ENCODE measurements around the gene ELL. TPM values are rescaled to one million over a fixed set of nuclear protein-coding genes. Genes with fewer than 3 reads are reported as not detected.
A peak's percentile ranks its signal among the peaks of the same experiment; 100 is the strongest.

The ELL gene
- total RNA-seq, 1 donor from 2014 or later, result 30.5 TPM

GRCh38 chr19:18399008-18399407 is 122.9 kb downstream of the ELL start:
- Histone ChIP-seq H3K4me3 (no peak overlapping the region), H3K36me3 (no peaks in the 10 kb centered on the region), H3K27me3 (peaks cover 4% of the 10 kb centered on the region), H3K27ac (no peak overlapping the region), H3K4me1 (no peaks in the 10 kb centered on the region), H3K9me3 (no peaks in the 10 kb centered on the region)
- no peak for DNase-seq (ENCODE audit: low spot score in 2 of 2)
- intact Hi-C loops (cut with DNase I), result no loop called here
- TF ChIP-seq CTCF (IDR thresholded peaks at IDR 0.05), result no peak

GRCh38 chr19:18397242-18398202 is 124.3 kb downstream of the ELL start, which contains the start of gene LRRC25:
LRRC25 (minus strand) TSS chr19:18397622; CDS start chr19:18396963, 659 bp downstream.
- peak in 1 of 2 donors; percentile 78 for DNase-seq (ENCODE audit: low spot score in 2 of 2)
- H3K27me3 ChIP-seq, result peaks cover 4% of the 10 kb centered on the region
- H3K36me3 ChIP-seq, result no peaks in the 10 kb centered on the region
- H3K4me1 ChIP-seq, result no peaks in the 10 kb centered on the region
- TF ChIP-seq CTCF (IDR thresholded peaks at IDR 0.05), result no peak
- no peaks in the 10 kb centered on the region for H3K9me3 ChIP-seq
- peak within 1 kb of the TSS in 1 of 2 donors; percentile 40 for H3K4me3 ChIP-seq
- intact Hi-C loops (cut with DNase I), result no loop called here
- no peak within 1 kb of the TSS for H3K27ac ChIP-seq

- H3K36me3 ChIP-seq, result no peaks in the 10 kb centered on the region
- H3K9me3 ChIP-seq, result no peaks in the 10 kb centered on the region
- no peak for DNase-seq (ENCODE audit: low spot score in 2 of 2)
- TF ChIP-seq CTCF (IDR thresholded peaks at IDR 0.05), result no peak
- H3K4me1 ChIP-seq, result no peaks in the 10 kb centered on the region
- H3K4me3 ChIP-seq, result peak overlapping the region in 1 of 2 donors; percentile 40
- no peak overlapping the region for H3K27ac ChIP-seq
- intact Hi-C loops (cut with DNase I), result no loop called here
- peaks cover 4% of the 10 kb centered on the region for H3K27me3 ChIP-seq
These were observed 125.2 kb downstream of the ELL start for GRCh38 chr19:18396471-18397241.

GRCh38 chr19:18393836-18394235 is 128.0 kb downstream of the ELL start:
- H3K27ac ChIP-seq, result no peak overlapping the region
- H3K27me3 ChIP-seq, result peaks cover 4% of the 10 kb centered on the region
- intact Hi-C loops (cut with DNase I), result no loop called here
- H3K4me1 ChIP-seq, result peaks cover under 1% of the 10 kb centered on the region in 2 donors
- H3K4me3 ChIP-seq, result no peak overlapping the region
- DNase-seq (ENCODE audit: low spot score in 2 of 2), result no peak
- H3K36me3 ChIP-seq, result no peaks in the 10 kb centered on the region
- H3K9me3 ChIP-seq, result no peaks in the 10 kb centered on the region
- TF ChIP-seq CTCF (IDR thresholded peaks at IDR 0.05), result no peak

- Histone ChIP-seq H3K27ac (no peak overlapping the region), H3K27me3 (peaks cover 4% of the 10 kb centered on the region), H3K9me3 (no peaks in the 10 kb centered on the region), H3K36me3 (no peaks in the 10 kb centered on the region), H3K4me1 (peaks cover 3 to 10% of the 10 kb centered on the region in 2 donors), H3K4me3 (no peak overlapping the region)
- DNase-seq (ENCODE audit: low spot score in 2 of 2), result no peak
- TF ChIP-seq CTCF (IDR thresholded peaks at IDR 0.05), result no peak
- intact Hi-C loops (cut with DNase I), result no loop called here
These were observed 128.9 kb downstream of the ELL start for GRCh38 chr19:18392926-18393325.

Other genes starting within 250 kb of the ELL start
- 51.2 TPM for gene IQCN, start 247.6 kb downstream of the ELL start, total RNA-seq
- gene JUND, start 240.4 kb downstream of the ELL start, total RNA-seq, result 3,570 TPM
- 62.5 TPM for gene LSM4, start 199.0 kb downstream of the ELL start, total RNA-seq
- 14.8 TPM for gene PGPEP1, start 181.5 kb downstream of the ELL start, total RNA-seq
- gene GDF15, start 135.9 kb downstream of the ELL start, total RNA-seq, result 8.5 TPM
- 6.9 TPM for gene LRRC25, start 124.4 kb downstream of the ELL start, total RNA-seq
- gene SSBP4, start 102.7 kb downstream of the ELL start, total RNA-seq, result 233 TPM
- 93.1 TPM for gene ISYNA1, start 83.9 kb downstream of the ELL start, total RNA-seq
- gene FKBP8, start 21.5 kb upstream of the ELL start, total RNA-seq, result 395 TPM
- gene KXD1, start 35.8 kb upstream of the ELL start, total RNA-seq, result 178 TPM
- 554 TPM for gene UBA52, start 49.8 kb upstream of the ELL start, total RNA-seq
- gene REX1BD, start 66.7 kb upstream of the ELL start, total RNA-seq, result 173 TPM
- gene CRLF1, start 84.7 kb upstream of the ELL start, total RNA-seq, result 638 TPM
- gene TMEM59L, start 90.8 kb upstream of the ELL start, total RNA-seq, result not detected
- 52.8 TPM for gene KLHL26, start 115.0 kb upstream of the ELL start, total RNA-seq
- gene CRTC1, start 161.6 kb upstream of the ELL start, total RNA-seq, result 10.0 TPM